GM23338 (cell line): ENCODE data around the gene SPHKAP. TPM values are rescaled to one million over a fixed set of nuclear protein-coding genes. Genes with fewer than 3 reads are reported as not detected.

ENCODE experiments used
- ATAC-seq: fragments of 200-7000 bp; cut with Tn5 transposase; 3 replicates; pipeline ENCODE4 v1.9.1; 2020
- DNase-seq: peaks from one replicate; pipeline ENCODE4 v3.0.0-alpha.2; 2015; ENCODE audit warnings: low spot score
- H2AFZ ChIP-seq: fragments of 200-600 bp; sonication (generic); 2 replicates; pipeline ENCODE4 v1.8.0; 2016; ENCODE audit warnings: antibody characterized with exemption, mild to moderate bottlenecking, moderate library complexity
- H3F3A ChIP-seq: fragments of 200-600 bp; sonication (generic); replicated peaks from 2 replicates; pipeline ENCODE4 v1.8.0; 2017; ENCODE audit warnings: antibody characterized with exemption, mixed run types, low read depth
- H3K27ac ChIP-seq: fragments of 200-600 bp; sonication (generic); 2 replicates; pipeline ENCODE4 v1.6.1; 2016; ENCODE audit warnings: low read depth
- H3K27me3 ChIP-seq: fragments of 200-600 bp; sonication (generic); 2 replicates; pipeline ENCODE4 v1.8.0; 2016; ENCODE audit warnings: mild to moderate bottlenecking, mixed run types, moderate library complexity; ENCODE audit not compliant: insufficient read depth
- H3K36me3 ChIP-seq: fragments of 200-600 bp; sonication (generic); 2 replicates; pipeline ENCODE4 v1.8.0; 2016; ENCODE audit warnings: mild to moderate bottlenecking; ENCODE audit not compliant: insufficient read depth
- H3K4me1 ChIP-seq: fragments of 200-600 bp; sonication (generic); 2 replicates; pipeline ENCODE4 v1.8.0; 2016; ENCODE audit warnings: mild to moderate bottlenecking, moderate library complexity; ENCODE audit not compliant: insufficient read depth
- H3K4me2 ChIP-seq: fragments of 200-600 bp; sonication (generic); 2 replicates; pipeline ENCODE4 v1.7.1; 2017; ENCODE audit warnings: mixed run types
- H3K4me3 ChIP-seq: fragments of 200-600 bp; sonication (generic); 2 replicates; pipeline ENCODE4 v1.6.1; 2016; ENCODE audit warnings: mixed run types
- H3K79me2 ChIP-seq: fragments of 200-600 bp; sonication (generic); replicated peaks from 2 replicates; pipeline ENCODE4 v1.8.0; 2017; ENCODE audit warnings: mild to moderate bottlenecking; ENCODE audit not compliant: insufficient read depth
- H3K9me2 ChIP-seq: fragments of 200-600 bp; sonication (generic); 2 replicates; pipeline ENCODE4 v1.8.0; 2017; ENCODE audit not compliant: insufficient read depth
- H4K20me1 ChIP-seq: fragments of 200-600 bp; sonication (generic); replicated peaks from 2 replicates; pipeline ENCODE4 v1.8.0; 2017; ENCODE audit warnings: mild to moderate bottlenecking; ENCODE audit not compliant: insufficient read depth
- H3K27ac Mint-ChIP-seq: 2 replicates; pipeline ENCODE4 v1.8.0; 2020; ENCODE audit warnings: inconsistent platforms, mild to moderate bottlenecking, moderate library complexity, mixed read lengths
- H3K27me3 Mint-ChIP-seq: 3 replicates; pipeline ENCODE4 v1.8.0; 2022; ENCODE audit warnings: low read depth, mild to moderate bottlenecking, moderate library complexity, mixed read lengths, inconsistent platforms; ENCODE audit not compliant: insufficient read depth, poor library complexity
- H3K36me3 Mint-ChIP-seq: 3 replicates; pipeline ENCODE4 v1.8.0; 2021; ENCODE audit warnings: low read depth, mild to moderate bottlenecking, inconsistent platforms, moderate library complexity, mixed read lengths
- H3K4me1 Mint-ChIP-seq: 3 replicates; pipeline ENCODE4 v1.8.0; 2020; ENCODE audit warnings: mild to moderate bottlenecking, inconsistent platforms, mixed read lengths
- H3K4me3 Mint-ChIP-seq: 3 replicates; pipeline ENCODE4 v1.8.0; 2021; ENCODE audit warnings: moderate library complexity, mild to moderate bottlenecking, inconsistent platforms, mixed read lengths
- H3K9me3 Mint-ChIP-seq: 3 replicates; pipeline ENCODE4 v1.8.0; 2020; ENCODE audit warnings: moderate library complexity, mild to moderate bottlenecking, inconsistent platforms, mixed read lengths
- CREB1 ChIP-seq: fragments of 250-450 bp; sonication (Bioruptor Pico); IDR thresholded peaks from 2 replicates; pipeline ENCODE4 v1.5.0; 2020; ENCODE audit warnings: low read depth, mild to moderate bottlenecking, moderate library complexity
- EZH2 ChIP-seq: fragments of 200-600 bp; sonication (generic); IDR thresholded peaks from one replicate; pipeline ENCODE4 v1.8.0; 2017; ENCODE audit warnings: antibody characterized with exemption, mild to moderate bottlenecking, low read depth; ENCODE audit not compliant: unreplicated experiment
- EZH2phosphoT487 ChIP-seq: fragments of 200-600 bp; sonication (generic); IDR thresholded peaks from one replicate; pipeline ENCODE4 v1.8.1; 2018; ENCODE audit warnings: antibody characterized with exemption; ENCODE audit not compliant: unreplicated experiment
- JUNB ChIP-seq: IDR thresholded peaks from one replicate; pipeline ENCODE4 v1.6.1; 2016; ENCODE audit warnings: antibody characterized with exemption; ENCODE audit not compliant: unreplicated experiment
- NANOG ChIP-seq: IDR thresholded peaks from 2 replicates; pipeline ENCODE4 v1.6.1; 2016; ENCODE audit warnings: antibody characterized with exemption, borderline replicate concordance
- POLR2AphosphoS5 ChIP-seq: IDR thresholded peaks from 2 replicates; pipeline ENCODE4 v1.6.1; 2016; ENCODE audit warnings: antibody characterized with exemption, low read depth
- ZNF114 ChIP-seq: fragments of 250-450 bp; sonication (Bioruptor Pico); IDR thresholded peaks from 2 replicates; pipeline ENCODE4 v1.5.0; 2020; ENCODE audit warnings: mild to moderate bottlenecking, moderate library complexity
- ZNF331 ChIP-seq: fragments of 250-450 bp; sonication (Bioruptor Pico); IDR thresholded peaks from 2 replicates; pipeline ENCODE4 v1.5.0; 2020; ENCODE audit warnings: low read depth, mild to moderate bottlenecking, moderate library complexity
- polyA plus RNA-seq: library from polyadenylated mRNA; unstranded; fragments of >200 nt; fragmentation: Nextera tagmentation; extraction: Ambion mirVana; gene quantifications from 2 replicates; pipeline ENCODE4 v1.2.1, GENCODE V29; 2016
- total RNA-seq: library from RNA; depleted of rRNA; stranded (reverse); fragments of >200 nt; shearing (Covaris generic); gene quantifications from 2 replicates; pipeline ENCODE4 v1.2.3, GENCODE V29; 2014
- TF ChIP-seq, protein P1 (sequence below): IDR thresholded peaks from one replicate; pipeline ENCODE4 v1.6.1; 2018; ENCODE audit warnings: antibody characterized with exemption; ENCODE audit not compliant: unreplicated experiment
- TF ChIP-seq, protein P2 (sequence below): fragments of 250-450 bp; sonication (Bioruptor Pico); IDR thresholded peaks from 2 replicates; pipeline ENCODE4 v1.5.0; 2020; ENCODE audit warnings: mild to moderate bottlenecking, moderate library complexity
- TF ChIP-seq, protein P3 (sequence below): IDR thresholded peaks from 2 replicates; pipeline ENCODE4 v1.6.1; 2016; ENCODE audit warnings: antibody characterized with exemption
- TF ChIP-seq, protein P4 (sequence below), 2 experiments: fragments of 200-600 bp in 1 of 2; sonication (generic) in 1 of 2; conservative IDR thresholded peaks; 2 replicates each; pipeline versions ENCODE4 v1.5.1 to v1.6.1; 2016 to 2017; ENCODE audit warnings: antibody characterized with exemption in 2 of 2, low read depth in 2 of 2, mild to moderate bottlenecking in 2 of 2, moderate library complexity in 1 of 2

The SPHKAP gene
- total and polyA plus RNA-seq, 2 experiments from 2014 or later, result 0.10 TPM; not detected in 1

DNA sequence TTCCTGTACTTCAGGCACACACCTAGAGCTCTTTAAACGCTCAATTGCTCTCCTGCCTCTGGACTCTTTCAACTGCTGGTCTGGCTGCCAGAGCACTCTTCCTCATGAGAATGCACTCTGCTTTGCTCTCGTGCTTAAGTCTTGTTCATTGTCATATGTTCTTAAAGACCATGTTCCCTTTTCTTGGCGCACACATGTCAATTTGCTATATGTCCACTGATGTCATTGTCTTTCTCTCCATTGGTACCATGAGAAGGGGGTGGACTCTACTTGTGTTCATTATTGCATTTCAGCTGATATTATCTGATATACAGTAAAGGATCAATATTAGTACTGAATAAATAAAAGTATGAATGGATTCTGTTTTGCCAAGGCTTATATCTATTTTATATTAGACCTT, 16.8 kb downstream of the SPHKAP start (continued):
- TF ChIP-seq, protein P1, sequence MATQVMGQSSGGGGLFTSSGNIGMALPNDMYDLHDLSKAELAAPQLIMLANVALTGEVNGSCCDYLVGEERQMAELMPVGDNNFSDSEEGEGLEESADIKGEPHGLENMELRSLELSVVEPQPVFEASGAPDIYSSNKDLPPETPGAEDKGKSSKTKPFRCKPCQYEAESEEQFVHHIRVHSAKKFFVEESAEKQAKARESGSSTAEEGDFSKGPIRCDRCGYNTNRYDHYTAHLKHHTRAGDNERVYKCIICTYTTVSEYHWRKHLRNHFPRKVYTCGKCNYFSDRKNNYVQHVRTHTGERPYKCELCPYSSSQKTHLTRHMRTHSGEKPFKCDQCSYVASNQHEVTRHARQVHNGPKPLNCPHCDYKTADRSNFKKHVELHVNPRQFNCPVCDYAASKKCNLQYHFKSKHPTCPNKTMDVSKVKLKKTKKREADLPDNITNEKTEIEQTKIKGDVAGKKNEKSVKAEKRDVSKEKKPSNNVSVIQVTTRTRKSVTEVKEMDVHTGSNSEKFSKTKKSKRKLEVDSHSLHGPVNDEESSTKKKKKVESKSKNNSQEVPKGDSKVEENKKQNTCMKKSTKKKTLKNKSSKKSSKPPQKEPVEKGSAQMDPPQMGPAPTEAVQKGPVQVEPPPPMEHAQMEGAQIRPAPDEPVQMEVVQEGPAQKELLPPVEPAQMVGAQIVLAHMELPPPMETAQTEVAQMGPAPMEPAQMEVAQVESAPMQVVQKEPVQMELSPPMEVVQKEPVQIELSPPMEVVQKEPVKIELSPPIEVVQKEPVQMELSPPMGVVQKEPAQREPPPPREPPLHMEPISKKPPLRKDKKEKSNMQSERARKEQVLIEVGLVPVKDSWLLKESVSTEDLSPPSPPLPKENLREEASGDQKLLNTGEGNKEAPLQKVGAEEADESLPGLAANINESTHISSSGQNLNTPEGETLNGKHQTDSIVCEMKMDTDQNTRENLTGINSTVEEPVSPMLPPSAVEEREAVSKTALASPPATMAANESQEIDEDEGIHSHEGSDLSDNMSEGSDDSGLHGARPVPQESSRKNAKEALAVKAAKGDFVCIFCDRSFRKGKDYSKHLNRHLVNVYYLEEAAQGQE, result no peak
- TF ChIP-seq POLR2AphosphoS5 (no peak), CREB1 (CRISPR knock-in tag) (no peak), EZH2phosphoT487 (no peak), NANOG (no peak), ZNF114 (CRISPR knock-in tag) (no peak), EZH2 (no peak)

DNA sequence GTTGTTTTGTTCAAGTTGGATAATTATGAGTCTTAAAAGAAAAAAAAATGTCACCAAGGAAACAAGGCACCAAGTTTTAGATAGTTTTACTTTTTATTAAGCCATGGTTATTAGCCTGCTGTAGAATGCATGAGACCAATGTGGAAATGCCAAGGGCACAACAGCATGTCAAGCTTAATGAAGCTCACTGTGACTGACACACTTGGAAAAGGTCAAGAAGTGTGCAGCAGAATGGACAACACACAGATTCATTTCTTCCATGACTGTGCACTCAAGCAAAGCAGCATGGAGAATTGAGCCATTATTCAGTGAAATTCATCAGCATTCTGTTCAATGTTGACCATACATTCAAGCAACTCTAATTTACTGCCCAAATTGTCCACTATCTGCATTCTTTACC, 23.6 kb downstream of the SPHKAP start:
- Histone ChIP-seq H3K36me3 (no peaks in the 10 kb centered on the region), H3K79me2 (no peaks in the 10 kb centered on the region), H3K4me2 (no peak overlapping the region), H3K27ac (no peak overlapping the region), H4K20me1 (no peaks in the 10 kb centered on the region), H2AFZ (no peak overlapping the region), H3K4me3 (no peak overlapping the region), H3K9me2 (no peaks in the 10 kb centered on the region), H3K27me3 (no peaks in the 10 kb centered on the region), H3K4me1 (no peaks in the 10 kb centered on the region), H3F3A (no peaks in the 10 kb centered on the region)
- H3K27ac Mint-ChIP-seq, result no peak overlapping the region
- no peaks in the 10 kb centered on the region for H3K4me1 Mint-ChIP-seq
- H3K9me3 Mint-ChIP-seq, result no peaks in the 10 kb centered on the region
- H3K36me3 Mint-ChIP-seq, result peaks cover 2% of the 10 kb centered on the region; the same call in 1 of the 3 replicates
- no peak overlapping the region for H3K4me3 Mint-ChIP-seq
- DNase-seq (no peak), ATAC-seq (no peak)
- peaks cover 2% of the 10 kb centered on the region for H3K27me3 Mint-ChIP-seq
- TF ChIP-seq ZNF331 (CRISPR knock-in tag), result no peak
- TF ChIP-seq CREB1 (CRISPR knock-in tag), result no peak
- no peak for TF ChIP-seq ZNF114 (CRISPR knock-in tag)
- no peak for TF ChIP-seq EZH2
- no peak for TF ChIP-seq POLR2AphosphoS5
- TF ChIP-seq, protein P2, sequence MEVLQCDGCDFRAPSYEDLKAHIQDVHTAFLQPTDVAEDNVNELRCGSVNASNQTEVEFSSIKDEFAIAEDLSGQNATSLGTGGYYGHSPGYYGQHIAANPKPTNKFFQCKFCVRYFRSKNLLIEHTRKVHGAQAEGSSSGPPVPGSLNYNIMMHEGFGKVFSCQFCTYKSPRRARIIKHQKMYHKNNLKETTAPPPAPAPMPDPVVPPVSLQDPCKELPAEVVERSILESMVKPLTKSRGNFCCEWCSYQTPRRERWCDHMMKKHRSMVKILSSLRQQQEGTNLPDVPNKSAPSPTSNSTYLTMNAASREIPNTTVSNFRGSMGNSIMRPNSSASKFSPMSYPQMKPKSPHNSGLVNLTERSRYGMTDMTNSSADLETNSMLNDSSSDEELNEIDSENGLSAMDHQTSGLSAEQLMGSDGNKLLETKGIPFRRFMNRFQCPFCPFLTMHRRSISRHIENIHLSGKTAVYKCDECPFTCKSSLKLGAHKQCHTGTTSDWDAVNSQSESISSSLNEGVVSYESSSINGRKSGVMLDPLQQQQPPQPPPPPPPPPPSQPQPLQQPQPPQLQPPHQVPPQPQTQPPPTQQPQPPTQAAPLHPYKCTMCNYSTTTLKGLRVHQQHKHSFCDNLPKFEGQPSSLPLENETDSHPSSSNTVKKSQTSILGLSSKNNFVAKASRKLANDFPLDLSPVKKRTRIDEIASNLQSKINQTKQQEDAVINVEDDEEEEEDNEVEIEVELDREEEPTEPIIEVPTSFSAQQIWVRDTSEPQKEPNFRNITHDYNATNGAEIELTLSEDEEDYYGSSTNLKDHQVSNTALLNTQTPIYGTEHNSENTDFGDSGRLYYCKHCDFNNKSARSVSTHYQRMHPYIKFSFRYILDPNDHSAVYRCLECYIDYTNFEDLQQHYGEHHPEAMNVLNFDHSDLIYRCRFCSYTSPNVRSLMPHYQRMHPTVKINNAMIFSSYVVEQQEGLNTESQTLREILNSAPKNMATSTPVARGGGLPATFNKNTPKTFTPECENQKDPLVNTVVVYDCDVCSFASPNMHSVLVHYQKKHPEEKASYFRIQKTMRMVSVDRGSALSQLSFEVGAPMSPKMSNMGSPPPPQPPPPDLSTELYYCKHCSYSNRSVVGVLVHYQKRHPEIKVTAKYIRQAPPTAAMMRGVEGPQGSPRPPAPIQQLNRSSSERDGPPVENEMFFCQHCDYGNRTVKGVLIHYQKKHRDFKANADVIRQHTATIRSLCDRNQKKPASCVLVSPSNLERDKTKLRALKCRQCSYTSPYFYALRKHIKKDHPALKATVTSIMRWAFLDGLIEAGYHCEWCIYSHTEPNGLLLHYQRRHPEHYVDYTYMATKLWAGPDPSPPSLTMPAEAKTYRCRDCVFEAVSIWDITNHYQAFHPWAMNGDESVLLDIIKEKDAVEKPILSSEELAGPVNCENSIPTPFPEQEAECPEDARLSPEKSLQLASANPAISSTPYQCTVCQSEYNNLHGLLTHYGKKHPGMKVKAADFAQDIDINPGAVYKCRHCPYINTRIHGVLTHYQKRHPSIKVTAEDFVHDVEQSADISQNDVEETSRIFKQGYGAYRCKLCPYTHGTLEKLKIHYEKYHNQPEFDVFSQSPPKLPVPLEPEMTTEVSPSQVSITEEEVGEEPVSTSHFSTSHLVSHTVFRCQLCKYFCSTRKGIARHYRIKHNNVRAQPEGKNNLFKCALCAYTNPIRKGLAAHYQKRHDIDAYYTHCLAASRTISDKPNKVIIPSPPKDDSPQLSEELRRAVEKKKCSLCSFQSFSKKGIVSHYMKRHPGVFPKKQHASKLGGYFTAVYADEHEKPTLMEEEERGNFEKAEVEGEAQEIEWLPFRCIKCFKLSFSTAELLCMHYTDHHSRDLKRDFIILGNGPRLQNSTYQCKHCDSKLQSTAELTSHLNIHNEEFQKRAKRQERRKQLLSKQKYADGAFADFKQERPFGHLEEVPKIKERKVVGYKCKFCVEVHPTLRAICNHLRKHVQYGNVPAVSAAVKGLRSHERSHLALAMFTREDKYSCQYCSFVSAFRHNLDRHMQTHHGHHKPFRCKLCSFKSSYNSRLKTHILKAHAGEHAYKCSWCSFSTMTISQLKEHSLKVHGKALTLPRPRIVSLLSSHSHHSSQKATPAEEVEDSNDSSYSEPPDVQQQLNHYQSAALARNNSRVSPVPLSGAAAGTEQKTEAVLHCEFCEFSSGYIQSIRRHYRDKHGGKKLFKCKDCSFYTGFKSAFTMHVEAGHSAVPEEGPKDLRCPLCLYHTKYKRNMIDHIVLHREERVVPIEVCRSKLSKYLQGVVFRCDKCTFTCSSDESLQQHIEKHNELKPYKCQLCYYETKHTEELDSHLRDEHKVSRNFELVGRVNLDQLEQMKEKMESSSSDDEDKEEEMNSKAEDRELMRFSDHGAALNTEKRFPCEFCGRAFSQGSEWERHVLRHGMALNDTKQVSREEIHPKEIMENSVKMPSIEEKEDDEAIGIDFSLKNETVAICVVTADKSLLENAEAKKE (CRISPR knock-in tag), result no peak
- no peak for TF ChIP-seq JUNB
- no peak for TF ChIP-seq EZH2phosphoT487
- TF ChIP-seq, protein P3, sequence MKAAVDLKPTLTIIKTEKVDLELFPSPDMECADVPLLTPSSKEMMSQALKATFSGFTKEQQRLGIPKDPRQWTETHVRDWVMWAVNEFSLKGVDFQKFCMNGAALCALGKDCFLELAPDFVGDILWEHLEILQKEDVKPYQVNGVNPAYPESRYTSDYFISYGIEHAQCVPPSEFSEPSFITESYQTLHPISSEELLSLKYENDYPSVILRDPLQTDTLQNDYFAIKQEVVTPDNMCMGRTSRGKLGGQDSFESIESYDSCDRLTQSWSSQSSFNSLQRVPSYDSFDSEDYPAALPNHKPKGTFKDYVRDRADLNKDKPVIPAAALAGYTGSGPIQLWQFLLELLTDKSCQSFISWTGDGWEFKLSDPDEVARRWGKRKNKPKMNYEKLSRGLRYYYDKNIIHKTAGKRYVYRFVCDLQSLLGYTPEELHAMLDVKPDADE, result no peak
- TF ChIP-seq NANOG, result no peak
- TF ChIP-seq, protein P4, sequence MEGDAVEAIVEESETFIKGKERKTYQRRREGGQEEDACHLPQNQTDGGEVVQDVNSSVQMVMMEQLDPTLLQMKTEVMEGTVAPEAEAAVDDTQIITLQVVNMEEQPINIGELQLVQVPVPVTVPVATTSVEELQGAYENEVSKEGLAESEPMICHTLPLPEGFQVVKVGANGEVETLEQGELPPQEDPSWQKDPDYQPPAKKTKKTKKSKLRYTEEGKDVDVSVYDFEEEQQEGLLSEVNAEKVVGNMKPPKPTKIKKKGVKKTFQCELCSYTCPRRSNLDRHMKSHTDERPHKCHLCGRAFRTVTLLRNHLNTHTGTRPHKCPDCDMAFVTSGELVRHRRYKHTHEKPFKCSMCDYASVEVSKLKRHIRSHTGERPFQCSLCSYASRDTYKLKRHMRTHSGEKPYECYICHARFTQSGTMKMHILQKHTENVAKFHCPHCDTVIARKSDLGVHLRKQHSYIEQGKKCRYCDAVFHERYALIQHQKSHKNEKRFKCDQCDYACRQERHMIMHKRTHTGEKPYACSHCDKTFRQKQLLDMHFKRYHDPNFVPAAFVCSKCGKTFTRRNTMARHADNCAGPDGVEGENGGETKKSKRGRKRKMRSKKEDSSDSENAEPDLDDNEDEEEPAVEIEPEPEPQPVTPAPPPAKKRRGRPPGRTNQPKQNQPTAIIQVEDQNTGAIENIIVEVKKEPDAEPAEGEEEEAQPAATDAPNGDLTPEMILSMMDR (conservative IDR thresholded peaks at IDR 0.05; ENCODE audit: low read depth in 2 of 2), result no peak
